ENCODE results near the gene B4GALT6. TPM values are rescaled to one million over a fixed set of nuclear protein-coding genes. Genes with fewer than 3 reads are reported as not detected.

The B4GALT6 gene
- total and polyA plus RNA-seq, 10 of the 15 experiments (the other 5 are each of a cell fraction or from before 2014, with no cell fraction given), result 11.9 to 47.4 (median 18.0) TPM

DNA sequence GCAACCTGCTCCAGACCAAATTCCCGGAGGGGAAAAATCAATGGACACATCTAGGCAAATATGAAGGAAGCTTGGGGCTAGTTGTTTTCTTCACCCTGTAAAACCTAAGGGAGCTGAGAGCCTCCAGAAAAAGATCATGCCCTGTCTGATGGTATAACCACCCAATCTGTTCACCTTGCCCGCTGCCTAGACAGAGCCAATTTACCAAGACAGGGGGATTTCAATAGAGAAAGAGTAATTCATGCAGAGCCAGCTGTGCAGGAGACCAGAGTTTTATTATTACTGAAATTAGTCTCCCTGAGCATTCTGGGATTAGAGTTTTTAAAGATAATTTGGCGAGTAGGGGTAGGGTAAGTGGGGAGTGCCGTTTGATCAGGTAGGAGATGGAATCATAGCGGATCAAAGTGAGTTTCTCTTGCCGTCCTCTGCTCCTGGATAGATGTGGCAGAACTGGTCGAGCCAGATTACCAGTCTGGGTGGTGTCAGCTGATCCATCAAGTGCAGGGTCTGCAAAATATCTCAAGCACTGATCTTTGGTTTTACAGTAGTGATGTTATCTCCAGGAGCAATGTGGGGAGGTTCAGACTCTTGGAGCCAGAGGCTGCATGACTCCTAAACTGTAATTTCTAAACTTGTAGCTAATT lies 35.1 kb upstream of the B4GALT6 start:
- intact Hi-C loops (cut with micrococcal nuclease; ENCODE audit: unreplicated experiment), result loop anchor here (5.0 to 10.0 kb wide), 5 partner anchors 87 to 745 kb away; no protein-coding TSS in a partner anchor
- in situ Hi-C loops (cut with MboI), result loop anchor here (5.0 kb wide), 1 partner anchor 162 kb away; no protein-coding TSS in a partner anchor
- ChIA-PET CTCF (interaction anchor here (0.7 to 2.2 kb wide), 10 partner anchors 8 to 296 kb away, joined by 3 to 9 read pairs (median 5); no protein-coding TSS in a partner anchor), SMC1A (ENCODE audit: uncharacterized antibody, unreplicated experiment) (interaction anchor here (0.9 to 3.2 kb wide), 7 partner anchors 16 to 173 kb away, joined by 3 to 18 read pairs (median 3); no protein-coding TSS in a partner anchor), RAD21 (ENCODE audit: unreplicated experiment) (interaction anchor here (0.5 to 1.7 kb wide), 4 partner anchors 61 to 164 kb away, joined by 3 to 8 read pairs (median 4); no protein-coding TSS in a partner anchor), POLR2A (no interaction called here)
- 51% methylated on average over 7 of the region's 7 CpGs for WGBS (ENCODE audit: insufficient coverage, insufficient replicate concordance, low lambda C conversion rate, missing lambda C conversion rate)
- BruUV-seq (replicated peaks), result no TSS peak
- no peaks in the 10 kb centered on the region for H3K27me3 ChIP-seq (replicated peaks in 1 of 2; ENCODE audit: control insufficient read depth in 2 of 2, insufficient read depth in 2 of 2, low read length in 1 of 2)
- H3K9me3 ChIP-seq (replicated peaks; ENCODE audit: control insufficient read depth, insufficient read depth, low read length), result no peaks in the 10 kb centered on the region; the same call in 1 of the 3 replicates
- no peaks in the 10 kb centered on the region for H3K36me3 ChIP-seq (ENCODE audit: control insufficient read depth in 2 of 2, insufficient read depth in 2 of 2, low read length in 1 of 2)
- DNase-seq (ENCODE audit: low read depth, low spot score) (no peak), FAIRE-seq (no peak), ATAC-seq (no peak)
- no peaks in the 10 kb centered on the region for H3K4me1 ChIP-seq (ENCODE audit: control insufficient read depth, insufficient read depth, low read length)
- H3K27ac ChIP-seq (ENCODE audit: control insufficient read depth, insufficient read depth), result no peak overlapping the region
- no peak overlapping the region for H3K9ac ChIP-seq (ENCODE audit: control insufficient read depth, insufficient read depth, low read length)
- H4K20me1 ChIP-seq (ENCODE audit: control insufficient read depth, insufficient read depth), result no peaks in the 10 kb centered on the region
- H2AFZ ChIP-seq (ENCODE audit: control insufficient read depth, low read depth, low read length), result no peak overlapping the region
- H3K4me2 ChIP-seq (ENCODE audit: control insufficient read depth, insufficient read depth), result no peak overlapping the region
- H3K4me3 ChIP-seq, result no peak overlapping the region
- no peak for TF ChIP-seq TAF1 (IDR thresholded peaks at IDR 0.05; ENCODE audit: borderline replicate concordance, low read depth, low read length)
- TF ChIP-seq SUZ12 (IDR thresholded peaks at IDR 0.05; ENCODE audit: unreplicated experiment), result no peak
- TF ChIP-seq RCOR1 (conservative IDR thresholded peaks at IDR 0.05; ENCODE audit: low read depth, low read length), result no peak
- no peak for TF ChIP-seq TCF7 (IDR thresholded peaks at IDR 0.05; ENCODE audit: borderline replicate concordance)
- TF ChIP-seq SMARCA5 (IDR thresholded peaks at IDR 0.05), result no peak
- no peak for TF ChIP-seq CREB1 (IDR thresholded peaks at IDR 0.05; ENCODE audit: low read depth)
- no peak for TF ChIP-seq ZNF274 (IDR thresholded peaks at IDR 0.05; ENCODE audit: insufficient read depth, insufficient read length)
- no peak for TF ChIP-seq SREBF2 (IDR thresholded peaks at IDR 0.05; ENCODE audit: low read length)
- no peak for TF ChIP-seq TCF3 (IDR thresholded peaks at IDR 0.05; ENCODE audit: borderline replicate concordance, insufficient read depth, low read depth, low read length)
- TF ChIP-seq ZNF592 (IDR thresholded peaks at IDR 0.05), result no peak
- TF ChIP-seq NBN (IDR thresholded peaks at IDR 0.05), result no peak
- TF ChIP-seq CHD2 (IDR thresholded peaks at IDR 0.05; ENCODE audit: borderline replicate concordance, low read depth, low read length), result no peak
- TF ChIP-seq CEBPZ (IDR thresholded peaks at IDR 0.05; ENCODE audit: low read depth, low read length), result no peak
- no peaks in the 10 kb centered on the region for H3K79me2 ChIP-seq (ENCODE audit: control insufficient read depth, insufficient read depth, low read length)
